Activated T-helper 2 cell treated with anti-CD3 and anti-CD28 coated beads, Interferon-gamma antibody, Interleukin-2, Interleukin-4, amounts not matched to agents 10 μg/mL and 5 μg/mL and 100 μg/mL, durations not matched to agents 14 hours and 24 hours and 36 hours (primary cell): ENCODE measurements around the gene EXOSC10. TPM values are rescaled to one million over a fixed set of nuclear protein-coding genes. Genes with fewer than 3 reads are reported as not detected.
"Not testable (repeated sequence)": the region's sequence is repeated elsewhere in the genome, so short reads cannot be mapped to it uniquely, and the experiment has no call there.

Source experiments
- DNase-seq: peaks from one replicate; pipeline ENCODE4 v3.0.0; 2021; ENCODE audit warnings: low spot score
- H3K27ac Mint-ChIP-seq: one replicate; pipeline ENCODE4 v1.8.0; 2021; ENCODE audit warnings: mixed read lengths
- H3K27me3 Mint-ChIP-seq: one replicate; pipeline ENCODE4 v1.8.0; 2021; ENCODE audit warnings: low read depth, mixed read lengths
- H3K36me3 Mint-ChIP-seq: one replicate; pipeline ENCODE4 v1.8.0; 2021; ENCODE audit warnings: low read depth, mixed read lengths
- H3K4me1 Mint-ChIP-seq: one replicate; pipeline ENCODE4 v1.8.0; 2021; ENCODE audit warnings: low read depth, mixed read lengths
- H3K4me3 Mint-ChIP-seq: one replicate; pipeline ENCODE4 v1.8.0; 2021; ENCODE audit warnings: low read depth, mild to moderate bottlenecking, moderate library complexity, mixed read lengths
- H3K9me3 Mint-ChIP-seq: one replicate; pipeline ENCODE4 v1.8.0; 2021; ENCODE audit warnings: mixed read lengths
- intact Hi-C: fragments of 100-400 bp; cut with micrococcal nuclease; formaldehyde crosslinking; loops from one replicate; pipeline ENCODE4 v1.15.1; 2023
- total RNA-seq: library from RNA; stranded (reverse); gene quantifications from 2 replicates; pipeline ENCODE4 v1.2.3, GENCODE V29; 2022

EXOSC10 gene
- total RNA-seq, 1 donor from 2014 or later, result 102 TPM

DNA sequence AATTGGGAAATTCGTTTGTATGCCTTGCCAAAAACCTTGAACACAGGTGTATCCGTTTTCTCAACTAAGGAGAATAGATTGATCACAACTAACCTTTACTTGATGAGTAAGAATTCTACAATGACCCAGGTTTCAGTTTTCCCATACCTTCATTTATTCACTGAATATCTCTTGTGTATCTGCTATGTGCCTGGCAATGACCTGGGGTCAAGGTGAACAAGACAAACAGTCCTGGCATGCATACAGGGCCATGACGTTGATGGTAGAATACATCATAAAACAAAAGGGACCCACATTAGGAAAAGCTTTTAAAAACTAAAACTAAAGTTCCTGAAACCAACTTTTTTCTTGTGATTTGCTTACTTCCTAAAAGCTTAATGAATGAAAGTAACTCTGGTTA lies 32.1 kb upstream of the EXOSC10 start:
- intact Hi-C loops, result no loop called here
- H3K9me3 Mint-ChIP-seq, result no peaks in the 10 kb centered on the region
- H3K36me3 Mint-ChIP-seq, result peaks cover 56% of the 10 kb centered on the region
- no peak overlapping the region for H3K27ac Mint-ChIP-seq
- H3K4me1 Mint-ChIP-seq, result no peaks in the 10 kb centered on the region
- DNase-seq, result no peak
- H3K4me3 Mint-ChIP-seq, result no peak overlapping the region
- no peaks in the 10 kb centered on the region for H3K27me3 Mint-ChIP-seq

DNA sequence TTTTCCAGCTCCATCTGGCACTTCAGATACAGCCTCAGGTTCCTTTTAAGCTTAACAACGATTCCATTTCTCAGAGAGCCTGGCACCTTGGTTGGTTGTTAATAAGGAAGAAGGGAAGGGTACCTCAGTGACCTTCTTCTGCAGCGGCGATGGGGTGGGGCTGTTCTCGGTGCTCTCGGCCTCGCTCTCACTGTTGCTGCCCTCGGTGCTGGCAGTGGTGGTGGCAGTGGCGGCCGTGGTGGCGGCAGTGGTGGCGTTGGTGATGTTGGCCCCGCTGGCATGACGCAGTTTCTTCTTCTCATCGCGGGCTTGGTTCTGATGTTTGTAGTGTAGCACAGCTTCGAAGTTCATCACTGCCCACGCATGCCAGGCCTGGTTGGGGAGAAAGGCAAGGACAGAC lies 30.7 kb upstream of the EXOSC10 start:
- peaks cover 64% of the 10 kb centered on the region for H3K36me3 Mint-ChIP-seq
- no peaks in the 10 kb centered on the region for H3K27me3 Mint-ChIP-seq
- no peak overlapping the region for H3K4me3 Mint-ChIP-seq
- H3K4me1 Mint-ChIP-seq, result no peaks in the 10 kb centered on the region
- H3K27ac Mint-ChIP-seq, result no peak overlapping the region
- intact Hi-C loops, result no loop called here
- no peaks in the 10 kb centered on the region for H3K9me3 Mint-ChIP-seq
- DNase-seq, result no peak

DNA sequence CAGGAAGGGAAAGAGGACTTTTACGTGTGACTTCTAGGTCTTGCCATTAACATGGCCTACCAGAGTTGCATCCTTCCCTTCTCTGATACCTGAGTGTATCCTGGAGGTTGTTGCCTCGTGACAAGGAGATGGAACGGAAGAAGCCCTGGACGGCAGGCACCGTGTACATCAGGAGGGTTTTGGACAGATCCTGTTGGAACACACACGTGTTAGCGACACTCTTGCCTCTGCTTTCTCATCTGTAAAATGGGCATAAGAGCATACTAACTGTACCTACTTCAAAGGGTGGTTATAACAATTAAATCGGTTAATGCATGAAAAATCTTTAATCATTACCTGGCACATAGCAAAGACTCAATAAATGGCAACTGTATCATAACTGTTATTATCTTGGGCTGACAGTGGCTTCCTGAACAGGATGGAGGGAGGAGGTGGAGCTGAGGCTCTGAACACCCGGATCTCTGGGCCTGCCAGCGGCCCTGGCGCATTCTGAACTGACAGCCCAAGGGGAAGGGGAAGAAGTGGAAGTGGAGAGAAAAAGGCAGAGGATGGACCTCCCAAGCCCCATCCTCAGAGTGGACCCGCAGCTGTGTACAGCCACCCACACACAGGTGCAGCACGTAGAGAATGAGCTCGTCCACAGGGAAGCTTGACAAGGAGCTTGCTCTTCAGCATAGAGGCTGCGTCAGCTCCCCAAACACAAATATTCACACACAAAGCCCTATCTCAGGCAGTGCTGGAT lies 30.2 kb upstream of the EXOSC10 start:
- Mint-ChIP-seq H3K36me3 (peaks cover 66% of the 10 kb centered on the region), H3K4me1 (no peaks in the 10 kb centered on the region), H3K4me3 (no peak overlapping the region), H3K27ac (no peak overlapping the region), H3K27me3 (no peaks in the 10 kb centered on the region), H3K9me3 (no peaks in the 10 kb centered on the region)
- DNase-seq, result no peak
- intact Hi-C loops, result no loop called here

DNA sequence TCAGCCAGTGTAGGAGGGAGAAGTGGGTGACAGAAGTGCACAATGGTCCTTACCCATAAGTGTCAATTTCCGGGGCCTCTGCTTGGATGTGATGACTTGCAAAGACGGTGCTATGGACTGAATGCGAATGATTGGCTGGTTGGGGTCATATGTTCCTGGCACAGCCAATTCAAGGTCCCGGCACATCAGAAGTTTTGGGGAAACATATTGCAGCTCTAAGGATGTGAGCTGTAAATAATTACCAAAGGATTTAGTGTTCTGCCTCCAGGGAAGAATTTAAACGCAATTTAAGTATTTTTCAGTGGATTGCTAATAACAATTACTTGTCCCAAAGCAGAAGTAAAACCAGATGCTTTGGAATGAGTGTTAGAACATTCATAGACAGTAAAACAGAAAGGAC lies 26.9 kb upstream of the EXOSC10 start:
- H3K36me3 Mint-ChIP-seq, result peaks cover 65% of the 10 kb centered on the region
- intact Hi-C loops, result no loop called here
- H3K27me3 Mint-ChIP-seq, result no peaks in the 10 kb centered on the region

DNA sequence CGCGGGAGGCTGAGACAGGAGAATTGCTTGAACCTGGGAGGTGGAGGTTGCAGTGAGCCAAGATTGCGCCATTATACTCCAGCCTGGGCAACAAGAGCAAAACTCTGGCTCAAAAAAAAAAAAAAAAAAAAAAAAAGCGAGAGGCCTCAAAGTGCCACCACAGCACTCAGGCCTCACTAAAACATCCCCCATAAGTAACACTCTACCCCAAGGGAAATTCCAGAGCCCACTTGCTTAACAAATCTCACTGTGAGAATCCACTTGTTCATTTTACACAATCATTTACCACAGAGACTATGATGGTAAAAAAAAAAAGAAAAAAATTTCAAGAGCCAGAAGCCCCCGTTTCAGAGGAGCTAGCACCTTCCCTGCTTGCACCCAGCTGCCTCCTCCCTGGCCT lies 26.3 kb upstream of the EXOSC10 start:
- H3K4me1 Mint-ChIP-seq, result no peaks in the 10 kb centered on the region
- no peak overlapping the region for H3K27ac Mint-ChIP-seq
- DNase-seq, result no peak
- H3K27me3 Mint-ChIP-seq, result no peaks in the 10 kb centered on the region
- intact Hi-C loops, result no loop called here
- no peaks in the 10 kb centered on the region for H3K9me3 Mint-ChIP-seq
- no peak overlapping the region for H3K4me3 Mint-ChIP-seq
- peaks cover 63% of the 10 kb centered on the region for H3K36me3 Mint-ChIP-seq

More for the DNA sequence above, 26.9 kb upstream of the EXOSC10 start:
- no peaks in the 10 kb centered on the region for H3K4me1 Mint-ChIP-seq
- no peaks in the 10 kb centered on the region for H3K9me3 Mint-ChIP-seq
- DNase-seq, result no peak
- no peak overlapping the region for H3K27ac Mint-ChIP-seq
- H3K4me3 Mint-ChIP-seq, result no peak overlapping the region

DNA sequence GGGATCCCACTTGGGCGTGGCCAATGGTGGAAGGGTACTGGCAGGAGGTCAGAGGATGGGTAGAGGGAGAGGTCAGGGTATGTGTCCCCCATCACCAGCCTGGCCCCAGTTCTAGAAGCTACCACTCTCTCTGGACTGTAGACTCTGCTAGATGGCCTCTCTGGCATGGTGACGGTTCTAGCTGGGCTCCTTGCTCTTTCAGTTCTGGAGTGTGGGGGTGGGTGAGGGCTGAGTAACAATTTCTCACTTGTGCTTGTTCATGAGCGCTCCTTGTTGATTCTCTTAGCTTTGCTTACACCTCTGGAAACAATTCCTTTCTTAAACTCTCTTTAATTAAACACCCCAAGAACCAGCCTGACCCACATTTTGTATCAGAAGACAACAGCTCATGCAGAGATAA lies 25.3 kb upstream of the EXOSC10 start:
- no peaks in the 10 kb centered on the region for H3K4me1 Mint-ChIP-seq
- H3K9me3 Mint-ChIP-seq, result no peaks in the 10 kb centered on the region
- no peak for DNase-seq
- intact Hi-C loops, result no loop called here
- H3K27ac Mint-ChIP-seq, result no peak overlapping the region
- peaks cover 58% of the 10 kb centered on the region for H3K36me3 Mint-ChIP-seq
- no peak overlapping the region for H3K4me3 Mint-ChIP-seq
- no peaks in the 10 kb centered on the region for H3K27me3 Mint-ChIP-seq

DNA sequence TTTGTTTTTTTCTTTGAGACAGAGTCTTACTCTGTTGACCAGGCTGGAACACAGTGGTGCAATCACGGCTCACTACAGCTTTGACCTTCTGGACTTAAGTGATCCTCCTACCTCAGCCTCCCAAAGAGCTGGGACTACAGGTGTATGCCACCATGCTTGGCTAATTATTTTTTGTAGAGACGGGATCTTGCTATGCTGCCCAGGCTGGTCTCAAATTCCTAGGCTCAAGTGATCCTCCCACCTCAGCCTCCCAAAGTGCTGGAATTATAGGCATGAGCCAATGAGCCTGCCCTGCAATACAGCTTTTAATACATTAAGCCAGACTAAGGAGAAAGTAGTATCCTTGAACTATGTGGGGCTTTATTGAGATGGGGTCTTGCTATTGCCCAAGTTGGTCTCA lies 16.6 kb upstream of the EXOSC10 start:
- Mint-ChIP-seq H3K27ac (no peak overlapping the region), H3K4me3 (no peak overlapping the region), H3K27me3 (no peaks in the 10 kb centered on the region), H3K4me1 (no peaks in the 10 kb centered on the region), H3K9me3 (no peaks in the 10 kb centered on the region), H3K36me3 (peaks cover 43% of the 10 kb centered on the region)
- intact Hi-C loops, result no loop called here
- no peak for DNase-seq

DNA sequence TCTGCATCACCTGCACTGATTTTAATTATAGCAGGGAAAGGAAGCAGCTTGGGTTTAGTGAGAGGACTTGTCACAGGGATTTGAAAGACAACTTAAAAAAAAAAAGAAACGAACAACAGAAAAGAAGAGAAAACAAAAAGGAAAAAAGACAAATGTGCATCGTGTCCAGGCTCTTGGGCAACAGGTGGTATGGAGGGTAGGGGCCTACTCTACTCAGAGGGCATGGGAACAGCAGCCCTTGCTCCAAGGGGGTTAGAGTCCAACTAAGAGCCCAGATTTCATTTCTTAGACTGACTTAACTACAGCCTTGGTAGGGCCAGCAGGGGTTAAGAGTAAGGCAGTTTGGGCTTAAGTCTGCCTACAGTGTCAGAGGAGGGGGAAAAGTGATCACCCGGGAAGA lies 15.3 kb upstream of the EXOSC10 start:
- H3K27me3 Mint-ChIP-seq, result no peaks in the 10 kb centered on the region

DNA sequence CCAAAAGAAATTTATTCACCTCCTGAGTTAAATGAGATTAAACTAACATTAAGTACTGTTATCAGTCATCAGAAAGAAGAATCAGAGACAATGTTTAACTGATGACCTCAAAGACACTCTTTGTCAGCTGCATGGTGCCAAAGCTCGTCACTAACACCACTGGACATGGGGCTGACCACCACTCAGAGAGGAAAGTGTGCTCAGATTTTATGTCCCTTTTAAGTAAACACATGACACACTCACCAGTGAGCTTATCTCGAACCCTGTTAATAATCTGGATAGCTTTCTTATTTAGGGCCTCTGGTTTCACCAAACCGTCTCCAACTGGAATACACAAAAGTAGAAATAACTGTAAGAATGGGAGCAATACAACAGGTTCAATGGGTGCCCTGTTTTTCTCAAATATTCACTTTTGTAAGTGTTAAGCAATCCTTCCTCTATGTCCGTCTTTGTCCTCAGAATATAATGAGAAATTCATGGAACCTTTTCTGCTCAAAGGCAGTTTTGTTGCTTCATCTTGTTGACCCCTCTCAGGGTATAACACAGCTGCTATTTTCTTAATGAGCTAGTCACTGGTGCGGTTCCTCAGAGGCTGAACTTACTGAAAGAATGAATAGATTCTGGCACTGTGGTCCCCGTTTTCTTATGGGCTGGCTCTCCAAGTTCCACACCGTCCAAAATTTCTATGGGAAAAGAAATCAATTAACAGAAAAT lies 9.5 kb upstream of the EXOSC10 start:
- Mint-ChIP-seq H3K27ac (no peak overlapping the region), H3K9me3 (no peaks in the 10 kb centered on the region), H3K27me3 (no peaks in the 10 kb centered on the region), H3K36me3 (peaks cover 65% of the 10 kb centered on the region), H3K4me1 (no peaks in the 10 kb centered on the region), H3K4me3 (no peak overlapping the region)
- intact Hi-C loops, result no loop called here
- DNase-seq, result no peak

More for the DNA sequence above, 15.3 kb upstream of the EXOSC10 start:
- H3K9me3 Mint-ChIP-seq, result no peaks in the 10 kb centered on the region
- no peak for DNase-seq
- H3K36me3 Mint-ChIP-seq, result peaks cover 46% of the 10 kb centered on the region
- intact Hi-C loops, result no loop called here
- H3K4me1 Mint-ChIP-seq, result no peaks in the 10 kb centered on the region
- no peak overlapping the region for H3K27ac Mint-ChIP-seq
- no peak overlapping the region for H3K4me3 Mint-ChIP-seq

DNA sequence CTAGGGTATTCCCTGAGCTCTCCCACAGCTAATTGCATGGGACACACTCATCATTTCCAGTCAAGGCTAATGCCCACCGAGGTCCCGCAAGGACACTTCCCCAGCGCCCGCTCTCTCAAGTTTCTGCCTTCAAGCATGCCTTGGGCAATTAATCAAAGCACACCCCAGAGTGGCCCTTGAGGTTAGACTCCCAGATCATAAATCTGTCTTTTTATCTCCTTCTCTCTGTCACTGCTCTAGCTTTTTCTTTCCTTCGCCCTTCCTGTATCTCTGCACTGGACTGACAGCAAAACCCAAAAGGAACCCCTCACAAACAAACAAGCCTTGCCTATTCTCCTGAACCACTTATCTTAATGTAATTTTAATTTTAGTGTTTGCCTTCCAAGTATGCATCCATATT lies 7.9 kb upstream of the EXOSC10 start:
- Mint-ChIP-seq H3K4me3 (no peak overlapping the region), H3K27ac (no peak overlapping the region), H3K36me3 (peaks cover 51% of the 10 kb centered on the region), H3K27me3 (no peaks in the 10 kb centered on the region), H3K9me3 (no peaks in the 10 kb centered on the region), H3K4me1 (no peaks in the 10 kb centered on the region)
- intact Hi-C loops, result no loop called here
- DNase-seq, result no peak

DNA sequence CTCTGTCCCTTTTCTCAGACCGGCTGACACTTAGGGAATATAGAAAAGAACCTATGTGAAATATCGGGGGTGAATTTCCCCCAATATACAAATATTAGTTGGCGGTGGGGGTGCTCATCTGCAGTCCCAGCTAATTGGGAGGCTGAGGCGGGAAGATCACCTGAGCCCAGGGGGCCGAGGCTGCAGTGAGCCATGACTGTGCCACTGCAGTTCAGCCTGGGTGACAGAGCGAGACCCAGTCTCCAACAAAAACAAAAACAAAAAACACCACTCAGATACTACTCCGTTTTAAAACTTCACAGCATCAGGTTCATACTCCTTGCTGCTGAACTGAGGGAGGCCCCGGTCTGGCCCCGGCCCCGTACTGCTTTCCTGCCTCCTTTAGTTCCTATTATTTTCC lies 5.9 kb upstream of the EXOSC10 start:
- Mint-ChIP-seq H3K9me3 (no peaks in the 10 kb centered on the region), H3K36me3 (peaks cover 40% of the 10 kb centered on the region), H3K4me3 (no peak overlapping the region), H3K4me1 (peaks cover 3% of the 10 kb centered on the region), H3K27ac (no peak overlapping the region), H3K27me3 (no peaks in the 10 kb centered on the region)
- intact Hi-C loops, result no loop called here
- no peak for DNase-seq

DNA sequence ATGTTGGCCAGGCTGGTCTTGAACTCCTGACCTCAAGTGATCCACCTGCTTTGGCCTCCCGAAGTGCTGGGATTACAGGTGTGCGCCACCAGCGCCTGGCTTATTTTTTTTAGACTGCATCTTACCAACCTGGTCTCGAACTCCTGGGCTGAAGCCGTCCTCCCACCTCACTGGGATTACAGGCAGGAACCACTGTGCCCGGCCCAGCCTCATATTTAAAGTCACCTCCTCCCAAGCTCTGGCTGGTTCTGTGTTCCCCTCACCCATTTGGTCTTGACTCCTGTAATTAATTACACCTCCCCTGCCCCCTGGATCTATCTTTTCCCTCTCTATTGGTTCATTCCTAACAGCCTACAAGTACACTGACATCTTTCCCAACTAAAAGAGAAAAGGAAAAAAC lies 1.7 kb upstream of the EXOSC10 start:
- intact Hi-C loops, result no loop called here
- H3K4me3 Mint-ChIP-seq, result peak overlapping the region; percentile 37
- H3K36me3 Mint-ChIP-seq, result peaks cover 20% of the 10 kb centered on the region
- H3K9me3 Mint-ChIP-seq, result no peaks in the 10 kb centered on the region
- H3K4me1 Mint-ChIP-seq, result peaks cover 14% of the 10 kb centered on the region
- H3K27ac Mint-ChIP-seq, result no peak overlapping the region
- no peak for DNase-seq
- no peaks in the 10 kb centered on the region for H3K27me3 Mint-ChIP-seq

DNA sequence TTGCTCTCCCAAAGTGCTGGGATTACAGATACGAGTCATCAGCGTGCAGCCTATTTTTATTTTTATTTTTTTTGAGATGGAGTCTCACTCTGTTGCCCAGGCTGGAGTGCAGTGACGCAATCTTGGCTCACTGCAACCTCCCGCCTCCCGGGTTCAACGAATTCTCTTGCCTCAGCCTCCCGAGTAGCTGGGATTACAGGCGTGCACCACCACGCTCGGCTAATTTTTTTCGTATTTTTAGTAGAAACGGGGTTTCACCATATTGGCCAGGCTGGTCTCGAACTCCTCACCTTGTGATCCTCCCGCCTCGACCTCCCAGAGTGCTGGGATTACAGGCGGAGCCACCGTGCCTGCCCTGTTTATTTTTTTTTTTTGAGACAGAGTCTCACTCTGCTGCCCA lies 1.1 kb upstream of the EXOSC10 start:
- Mint-ChIP-seq H3K36me3 (peaks cover 15% of the 10 kb centered on the region), H3K4me1 (peaks cover 14% of the 10 kb centered on the region)
- H3K27me3 Mint-ChIP-seq, H3K4me3 Mint-ChIP-seq, DNase-seq, intact Hi-C loops, H3K27ac Mint-ChIP-seq, H3K9me3 Mint-ChIP-seq: not testable (repeated sequence)
